GM12875 (cell line): Measurements from ENCODE around the gene DGKH.
A peak's percentile ranks its signal among the peaks of the same experiment; 100 is the strongest.

Experiments
- H3K4me3 ChIP-seq: one replicate; pipeline ENCODE4 v1.5.1; 2011; ENCODE audit warnings: low read depth, low read length, control low read depth
- CTCF ChIP-seq: IDR thresholded peaks from 2 replicates; pipeline ENCODE4 v1.5.1; 2011; ENCODE audit warnings: low read depth, mild to moderate bottlenecking, control low read depth, inconsistent platforms, low read length, moderate library complexity, borderline replicate concordance; ENCODE audit not compliant: insufficient read depth

DGKH gene

GRCh38 chr13:42048684-42049453 lies 421 bp downstream of the DGKH start:
- TF ChIP-seq CTCF = peak; percentile 15; the same call in 1 of the 2 replicates
- H3K4me3 ChIP-seq = peak overlapping the region; percentile 86

GRCh38 chr13:42049454-42049813 lies 986 bp downstream of the DGKH start:
- no peak for TF ChIP-seq CTCF
- H3K4me3 ChIP-seq = peak overlapping the region; percentile 86

GRCh38 chr13:42054798-42055499 lies 6.5 kb downstream of the DGKH start:
- TF ChIP-seq CTCF = no peak
- H3K4me3 ChIP-seq = no peak overlapping the region

- H3K4me3 ChIP-seq = no peak overlapping the region
- no peak for TF ChIP-seq CTCF
Measured at GRCh38 chr13:42055500-42056085, 7.1 kb downstream of the DGKH start.

- TF ChIP-seq CTCF = no peak
Measured at GRCh38 chr13:42056146-42056545, 7.7 kb downstream of the DGKH start.

GRCh38 chr13:42056583-42056982 lies 8.1 kb downstream of the DGKH start:
- no peak for TF ChIP-seq CTCF
- no peak overlapping the region for H3K4me3 ChIP-seq

More at GRCh38 chr13:42056146-42056545, 7.7 kb downstream of the DGKH start:
- no peak overlapping the region for H3K4me3 ChIP-seq
